Type B pancreatic cell (in vitro differentiated cells): ENCODE results near the gene MRPL37. TPM values are rescaled to one million over a fixed set of nuclear protein-coding genes. Genes with fewer than 3 reads are reported as not detected.

Experiments
- DNase-seq: peaks from one replicate; pipeline ENCODE4 v3.0.0; 2021; ENCODE audit warnings: mixed read lengths; ENCODE audit not compliant: unreplicated experiment; ENCODE audit errors: extremely low spot score
- H3K27ac Mint-ChIP-seq: 2 replicates; pipeline ENCODE4 v1.8.0; 2021; ENCODE audit warnings: mild to moderate bottlenecking, mixed read lengths
- H3K27me3 Mint-ChIP-seq: 2 replicates; pipeline ENCODE4 v1.8.0; 2021; ENCODE audit warnings: mixed read lengths
- H3K36me3 Mint-ChIP-seq: 2 replicates; pipeline ENCODE4 v1.8.0; 2021; ENCODE audit warnings: mixed read lengths
- H3K4me1 Mint-ChIP-seq: one replicate; pipeline ENCODE4 v1.8.0; 2021; ENCODE audit warnings: mixed read lengths; ENCODE audit not compliant: unreplicated experiment
- H3K4me3 Mint-ChIP-seq: 2 replicates; pipeline ENCODE4 v1.8.0; 2021; ENCODE audit warnings: mild to moderate bottlenecking, mixed read lengths
- H3K9me3 Mint-ChIP-seq: 2 replicates; pipeline ENCODE4 v1.8.0; 2021; ENCODE audit warnings: mixed read lengths
- total RNA-seq: library from RNA; stranded (reverse); gene quantifications from 2 replicates; pipeline ENCODE4 v1.2.1, GENCODE V29; 2021; ENCODE audit warnings: low replicate concordance
- TF ChIP-seq, protein P1 (sequence below): fragments of 200-600 bp; sonication (generic); conservative IDR thresholded peaks from 2 replicates; pipeline ENCODE4 v1.5.0; 2021; ENCODE audit warnings: antibody characterized with exemption, mild to moderate bottlenecking

Gene MRPL37
- total RNA-seq, 1 donor from 2014 or later: 78.4 TPM

DNA sequence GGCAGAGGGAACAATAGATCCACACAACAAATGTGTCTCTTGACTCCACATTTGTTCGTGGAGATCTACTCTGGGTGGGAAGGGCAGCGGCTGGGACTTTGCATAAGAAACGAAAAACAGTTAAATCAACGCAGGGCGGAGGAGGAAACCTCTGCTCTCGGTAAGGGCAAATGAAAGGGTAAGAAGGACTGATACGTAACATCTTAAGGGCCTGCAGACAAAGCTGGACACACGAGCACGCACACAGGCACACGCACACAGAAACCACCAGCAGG, 57.3 kb downstream of the MRPL37 start:
- TF ChIP-seq, protein P1, sequence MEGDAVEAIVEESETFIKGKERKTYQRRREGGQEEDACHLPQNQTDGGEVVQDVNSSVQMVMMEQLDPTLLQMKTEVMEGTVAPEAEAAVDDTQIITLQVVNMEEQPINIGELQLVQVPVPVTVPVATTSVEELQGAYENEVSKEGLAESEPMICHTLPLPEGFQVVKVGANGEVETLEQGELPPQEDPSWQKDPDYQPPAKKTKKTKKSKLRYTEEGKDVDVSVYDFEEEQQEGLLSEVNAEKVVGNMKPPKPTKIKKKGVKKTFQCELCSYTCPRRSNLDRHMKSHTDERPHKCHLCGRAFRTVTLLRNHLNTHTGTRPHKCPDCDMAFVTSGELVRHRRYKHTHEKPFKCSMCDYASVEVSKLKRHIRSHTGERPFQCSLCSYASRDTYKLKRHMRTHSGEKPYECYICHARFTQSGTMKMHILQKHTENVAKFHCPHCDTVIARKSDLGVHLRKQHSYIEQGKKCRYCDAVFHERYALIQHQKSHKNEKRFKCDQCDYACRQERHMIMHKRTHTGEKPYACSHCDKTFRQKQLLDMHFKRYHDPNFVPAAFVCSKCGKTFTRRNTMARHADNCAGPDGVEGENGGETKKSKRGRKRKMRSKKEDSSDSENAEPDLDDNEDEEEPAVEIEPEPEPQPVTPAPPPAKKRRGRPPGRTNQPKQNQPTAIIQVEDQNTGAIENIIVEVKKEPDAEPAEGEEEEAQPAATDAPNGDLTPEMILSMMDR: no peak

DNA sequence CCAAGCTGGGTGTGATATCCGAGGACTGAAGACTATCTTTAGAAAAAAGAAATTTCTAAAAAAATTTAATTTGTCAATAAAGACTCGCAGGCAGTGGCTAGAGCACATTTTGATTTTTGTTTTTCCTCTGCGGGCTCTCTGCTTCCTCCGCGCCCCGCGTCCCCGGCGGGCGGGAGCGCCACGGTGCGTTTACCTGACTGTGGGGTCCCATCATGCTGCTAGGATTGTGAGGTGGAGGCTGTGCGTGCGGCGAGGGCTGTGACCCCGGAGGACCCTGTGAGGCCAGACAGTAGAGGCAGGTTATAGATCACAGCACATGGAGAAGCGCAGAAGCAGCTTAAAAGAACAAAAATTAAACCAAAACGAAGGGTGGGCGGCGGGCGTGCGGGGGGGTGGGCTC, 57.9 kb downstream of the MRPL37 start:
- H3K4me1 Mint-ChIP-seq: peaks cover 39% of the 10 kb centered on the region
- no peak overlapping the region for H3K27ac Mint-ChIP-seq
- no peaks in the 10 kb centered on the region for H3K9me3 Mint-ChIP-seq

More for the DNA sequence above, 57.3 kb downstream of the MRPL37 start:
- peak overlapping the region; percentile 71 for H3K27ac Mint-ChIP-seq
- H3K4me3 Mint-ChIP-seq: peak overlapping the region; percentile 29
- peaks cover 14% of the 10 kb centered on the region for H3K36me3 Mint-ChIP-seq
- no peak for DNase-seq
- H3K4me1 Mint-ChIP-seq: peaks cover 39% of the 10 kb centered on the region
- no peaks in the 10 kb centered on the region for H3K27me3 Mint-ChIP-seq
- H3K9me3 Mint-ChIP-seq: no peaks in the 10 kb centered on the region

DNA sequence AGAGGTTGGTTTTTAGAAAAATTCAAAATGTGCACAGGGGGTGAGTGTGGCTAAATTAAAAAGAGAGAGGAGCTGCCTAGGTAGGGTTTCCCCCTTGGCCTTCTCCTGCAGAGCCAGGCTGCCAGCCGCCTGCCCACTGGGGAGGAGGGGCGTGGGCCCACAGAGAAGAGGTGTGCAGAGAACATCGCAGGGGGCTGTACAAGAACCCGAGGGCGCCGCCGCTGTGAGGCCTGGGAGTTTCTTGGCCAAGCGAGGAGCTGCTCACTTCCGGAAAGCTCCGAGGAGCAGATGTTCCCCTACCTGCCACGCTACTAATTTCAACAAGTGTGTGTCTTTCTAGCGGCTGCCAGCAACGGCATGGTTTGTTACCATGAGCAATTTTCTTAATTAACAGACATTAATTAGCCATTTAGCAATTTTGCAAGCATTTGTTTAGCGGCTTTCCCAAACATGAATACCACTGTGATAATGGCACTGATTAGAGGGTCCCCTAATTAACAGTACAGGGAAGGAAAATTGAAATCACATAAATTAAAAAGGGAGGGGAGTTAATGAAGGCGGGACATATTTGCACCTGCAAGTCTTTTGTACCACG, 59.7 kb downstream of the MRPL37 start:
- TF ChIP-seq, protein P1: no peak
- Mint-ChIP-seq H3K27ac (no peak overlapping the region), H3K4me1 (peaks cover 39% of the 10 kb centered on the region), H3K4me3 (no peak overlapping the region), H3K9me3 (no peaks in the 10 kb centered on the region), H3K27me3 (no peaks in the 10 kb centered on the region), H3K36me3 (peaks cover 14% of the 10 kb centered on the region)
- DNase-seq: no peak

More for the DNA sequence above, 57.9 kb downstream of the MRPL37 start:
- Mint-ChIP-seq H3K27me3 (no peaks in the 10 kb centered on the region), H3K4me3 (no peak overlapping the region), H3K36me3 (peaks cover 14% of the 10 kb centered on the region)
- DNase-seq: no peak
- TF ChIP-seq, protein P1: no peak

DNA sequence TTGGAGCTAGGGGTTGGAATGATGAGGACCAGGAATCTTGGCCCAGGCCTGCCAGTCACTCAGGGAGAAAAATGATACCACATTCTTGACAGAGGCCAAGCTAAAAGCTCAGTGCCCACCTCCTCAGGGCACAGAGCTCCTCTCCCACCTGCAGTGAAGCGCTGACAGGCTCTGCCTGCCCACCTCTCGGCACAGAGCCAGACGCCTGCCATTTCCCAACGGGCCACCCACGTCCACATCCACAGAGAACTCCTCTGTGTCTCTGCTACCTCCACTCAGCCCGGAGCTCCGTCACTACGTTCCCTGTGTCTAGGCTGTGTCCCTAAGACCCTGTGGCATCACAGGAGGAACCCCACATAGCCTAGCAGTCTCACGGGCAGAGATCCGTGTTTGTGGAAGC, 60.8 kb downstream of the MRPL37 start:
- Mint-ChIP-seq H3K4me1 (peaks cover 43% of the 10 kb centered on the region), H3K9me3 (no peaks in the 10 kb centered on the region), H3K36me3 (peaks cover 14% of the 10 kb centered on the region), H3K27ac (no peak overlapping the region), H3K27me3 (no peaks in the 10 kb centered on the region), H3K4me3 (no peak overlapping the region)
- DNase-seq: no peak
- TF ChIP-seq, protein P1: no peak

DNA sequence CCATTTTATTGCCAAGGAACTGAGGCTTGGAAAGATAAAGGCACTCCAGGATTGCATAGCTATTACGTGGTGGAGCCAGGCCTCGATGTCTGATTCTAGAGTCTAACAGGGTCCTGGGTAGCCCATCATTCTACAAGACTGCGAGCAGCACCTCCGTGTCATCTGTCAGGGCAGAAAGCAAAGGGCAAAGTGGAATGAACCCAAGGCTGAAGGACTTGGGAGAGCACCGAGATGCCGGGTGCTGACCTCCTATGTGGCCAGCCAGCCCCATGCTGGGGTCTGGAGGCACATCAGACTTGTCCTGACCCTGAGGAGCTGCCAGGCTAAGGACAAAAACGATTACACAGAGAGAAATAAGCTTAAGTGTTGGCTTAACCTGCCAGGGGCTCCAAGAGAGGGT, 62.3 kb downstream of the MRPL37 start:
- Mint-ChIP-seq H3K36me3 (peaks cover 8% of the 10 kb centered on the region), H3K4me3 (no peak overlapping the region), H3K27me3 (no peaks in the 10 kb centered on the region), H3K9me3 (no peaks in the 10 kb centered on the region), H3K27ac (no peak overlapping the region), H3K4me1 (peaks cover 37% of the 10 kb centered on the region)
- TF ChIP-seq, protein P1: no peak
- no peak for DNase-seq
